ENCODE measurements around the gene IL4.

Gene IL4

GRCh38 chr5:132673488-132673887 is 301 bp upstream of the IL4 start:
- DNase-seq (ENCODE audit: low spot score), result no peak
- no peak for FAIRE-seq

- FAIRE-seq (peak; percentile 74), DNase-seq (ENCODE audit: low spot score) (peak; percentile 80)
These were observed 1.1 kb downstream of the IL4 start for GRCh38 chr5:132674671-132675506.

- DNase-seq (ENCODE audit: low spot score), result no peak
- FAIRE-seq, result no peak
These were observed 2.3 kb downstream of the IL4 start for GRCh38 chr5:132675936-132676689.

- peak; percentile 94 for DNase-seq (ENCODE audit: low spot score)
- FAIRE-seq, result peak; percentile 88
These were observed 3.4 kb downstream of the IL4 start for GRCh38 chr5:132677191-132677590.

GRCh38 chr5:132677682-132678400 is 4.1 kb downstream of the IL4 start:
- DNase-seq (ENCODE audit: low spot score) (no peak), FAIRE-seq (no peak)

GRCh38 chr5:132678735-132679134 is 4.9 kb downstream of the IL4 start:
- FAIRE-seq, result no peak
- no peak for DNase-seq (ENCODE audit: low spot score)

- DNase-seq (ENCODE audit: low spot score), result no peak
- FAIRE-seq, result no peak
These were observed 5.4 kb downstream of the IL4 start for GRCh38 chr5:132679166-132679565.

GRCh38 chr5:132679717-132680380 is 6.1 kb downstream of the IL4 start:
- no peak for DNase-seq (ENCODE audit: low spot score)
- no peak for FAIRE-seq

- DNase-seq (ENCODE audit: low spot score), result no peak
- FAIRE-seq, result no peak
These were observed 7.1 kb downstream of the IL4 start for GRCh38 chr5:132680780-132681475.

GRCh38 chr5:132681476-132681831 is 7.7 kb downstream of the IL4 start:
- FAIRE-seq, result no peak
- no peak for DNase-seq (ENCODE audit: low spot score)

- no peak for FAIRE-seq
These were observed 8.2 kb downstream of the IL4 start for GRCh38 chr5:132681983-132682382.

GRCh38 chr5:132684491-132684890 is 10.7 kb downstream of the IL4 start:
- DNase-seq (ENCODE audit: low spot score) (no peak), FAIRE-seq (no peak)

More at GRCh38 chr5:132681983-132682382, 8.2 kb downstream of the IL4 start:
- no peak for DNase-seq (ENCODE audit: low spot score)

GRCh38 chr5:132684922-132685720 is 11.3 kb downstream of the IL4 start:
- FAIRE-seq (no peak), DNase-seq (ENCODE audit: low spot score) (no peak)

GRCh38 chr5:132686193-132686592 is 12.4 kb downstream of the IL4 start:
- FAIRE-seq, result no peak

GRCh38 chr5:132687995-132688394 is 14.2 kb downstream of the IL4 start:
- no peak for FAIRE-seq
- no peak for DNase-seq (ENCODE audit: low spot score)

More at GRCh38 chr5:132686193-132686592, 12.4 kb downstream of the IL4 start:
- DNase-seq (ENCODE audit: low spot score), result no peak

- no peak for FAIRE-seq
These were observed 14.9 kb downstream of the IL4 start for GRCh38 chr5:132688536-132689339.

GRCh38 chr5:132689513-132689912 is 15.7 kb downstream of the IL4 start:
- DNase-seq (ENCODE audit: low spot score), result no peak
- no peak for FAIRE-seq

More at GRCh38 chr5:132688536-132689339, 14.9 kb downstream of the IL4 start:
- no peak for DNase-seq (ENCODE audit: low spot score)

- FAIRE-seq (no peak), DNase-seq (ENCODE audit: low spot score) (no peak)
These were observed 16.4 kb downstream of the IL4 start for GRCh38 chr5:132690156-132690555.
